ENCODE measurements around the gene AP3B1.
"Not testable (repeated sequence)": the region's sequence is repeated elsewhere in the genome, so short reads cannot be mapped to it uniquely, and the experiment has no call there.

The AP3B1 gene

GRCh38 chr5:78075301-78075700 is 219.2 kb downstream of the AP3B1 start:
- no peaks in the 10 kb centered on the region for H3K4me1 ChIP-seq (ENCODE audit: control insufficient read depth, insufficient read depth, low read length, unreplicated experiment)
- H3K79me2 ChIP-seq (ENCODE audit: control insufficient read depth, insufficient read depth, low read length, unreplicated experiment): no peaks in the 10 kb centered on the region
- H3K27me3 ChIP-seq (ENCODE audit: insufficient read depth, low read length): no peaks in the 10 kb centered on the region
- no peak overlapping the region for H3K4me3 ChIP-seq (ENCODE audit: low read depth, low read length)
- no peaks in the 10 kb centered on the region for H3K36me3 ChIP-seq (ENCODE audit: insufficient read depth, low read length)
- no peak overlapping the region for H3K27ac ChIP-seq (ENCODE audit: low read depth, low read length)
- no peak overlapping the region for H2AFZ ChIP-seq (ENCODE audit: low read length, unreplicated experiment)

DNA sequence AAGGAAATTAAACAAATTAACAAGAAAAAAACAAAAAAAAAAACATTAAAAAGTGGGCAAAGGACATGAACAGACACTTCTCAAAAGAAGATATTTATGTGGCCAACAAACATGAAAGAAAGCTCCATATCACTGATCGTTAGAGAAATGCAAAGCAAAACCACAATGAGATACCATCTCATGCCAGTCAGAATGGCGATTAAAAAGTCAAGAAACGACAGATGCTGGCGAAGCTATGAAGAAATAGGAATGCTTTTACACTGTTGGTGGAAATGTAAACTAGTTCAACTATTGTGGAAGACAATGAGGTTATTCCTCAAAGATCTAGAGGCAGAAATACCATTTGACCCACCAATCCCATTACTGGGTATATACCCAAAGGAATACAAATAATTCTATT is 223.8 kb downstream of the AP3B1 start:
- not testable (repeated sequence) for H3K36me3 ChIP-seq (ENCODE audit: insufficient read depth, low read length); H3K4me3 ChIP-seq (ENCODE audit: low read depth, low read length); H2AFZ ChIP-seq (ENCODE audit: low read length, unreplicated experiment); H3K27ac ChIP-seq (ENCODE audit: low read depth, low read length); H3K27me3 ChIP-seq (ENCODE audit: insufficient read depth, low read length); H3K79me2 ChIP-seq (ENCODE audit: control insufficient read depth, insufficient read depth, low read length, unreplicated experiment); H3K4me1 ChIP-seq (ENCODE audit: control insufficient read depth, insufficient read depth, low read length, unreplicated experiment)

DNA sequence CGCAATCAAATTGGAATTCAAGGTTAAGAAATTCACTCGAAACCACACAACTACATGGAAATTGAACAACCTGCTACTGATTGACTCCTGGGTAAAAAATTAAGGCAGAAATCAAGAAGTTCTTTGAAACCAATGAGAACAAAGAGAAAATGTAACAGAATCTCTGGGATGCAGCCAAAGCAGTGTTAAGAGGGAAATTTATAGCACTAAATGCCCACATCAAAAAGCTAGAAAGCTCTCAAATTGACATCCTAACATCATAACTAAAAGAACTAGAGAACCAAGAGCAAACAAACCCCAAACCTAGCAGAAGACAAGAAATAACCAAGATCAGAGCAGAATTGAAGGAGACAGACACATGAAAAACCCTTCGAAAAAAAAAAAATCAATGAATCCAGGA is 226.9 kb downstream of the AP3B1 start:
- H3K27me3 ChIP-seq (ENCODE audit: insufficient read depth, low read length); H3K79me2 ChIP-seq (ENCODE audit: control insufficient read depth, insufficient read depth, low read length, unreplicated experiment): not testable (repeated sequence)

GRCh38 chr5:78066722-78067121 is 227.8 kb downstream of the AP3B1 start:
- not testable (repeated sequence) for H3K36me3 ChIP-seq (ENCODE audit: insufficient read depth, low read length); H3K4me3 ChIP-seq (ENCODE audit: low read depth, low read length); H3K27me3 ChIP-seq (ENCODE audit: insufficient read depth, low read length); H3K79me2 ChIP-seq (ENCODE audit: control insufficient read depth, insufficient read depth, low read length, unreplicated experiment); H3K27ac ChIP-seq (ENCODE audit: low read depth, low read length); H3K4me1 ChIP-seq (ENCODE audit: control insufficient read depth, insufficient read depth, low read length, unreplicated experiment); H2AFZ ChIP-seq (ENCODE audit: low read length, unreplicated experiment)

More for the DNA sequence above, 226.9 kb downstream of the AP3B1 start:
- not testable (repeated sequence) for H3K4me3 ChIP-seq (ENCODE audit: low read depth, low read length); H3K27ac ChIP-seq (ENCODE audit: low read depth, low read length); H3K4me1 ChIP-seq (ENCODE audit: control insufficient read depth, insufficient read depth, low read length, unreplicated experiment); H2AFZ ChIP-seq (ENCODE audit: low read length, unreplicated experiment); H3K36me3 ChIP-seq (ENCODE audit: insufficient read depth, low read length)

- no peaks in the 10 kb centered on the region for H3K79me2 ChIP-seq (ENCODE audit: control insufficient read depth, insufficient read depth, low read length, unreplicated experiment)
- H3K36me3 ChIP-seq (ENCODE audit: insufficient read depth, low read length): 0 out of 2 replicates have a peak, but pooled peaks cover 5% of the 10 kb centered on the region
- peaks cover 6% of the 10 kb centered on the region for H3K4me1 ChIP-seq (ENCODE audit: control insufficient read depth, insufficient read depth, low read length, unreplicated experiment)
- no peak overlapping the region for H3K27ac ChIP-seq (ENCODE audit: low read depth, low read length)
- H2AFZ ChIP-seq (ENCODE audit: low read length, unreplicated experiment): no peak overlapping the region
- no peak overlapping the region for H3K4me3 ChIP-seq (ENCODE audit: low read depth, low read length)
- no peaks in the 10 kb centered on the region for H3K27me3 ChIP-seq (ENCODE audit: insufficient read depth, low read length)
Observed at GRCh38 chr5:78065663-78066062, 228.8 kb downstream of the AP3B1 start.

DNA sequence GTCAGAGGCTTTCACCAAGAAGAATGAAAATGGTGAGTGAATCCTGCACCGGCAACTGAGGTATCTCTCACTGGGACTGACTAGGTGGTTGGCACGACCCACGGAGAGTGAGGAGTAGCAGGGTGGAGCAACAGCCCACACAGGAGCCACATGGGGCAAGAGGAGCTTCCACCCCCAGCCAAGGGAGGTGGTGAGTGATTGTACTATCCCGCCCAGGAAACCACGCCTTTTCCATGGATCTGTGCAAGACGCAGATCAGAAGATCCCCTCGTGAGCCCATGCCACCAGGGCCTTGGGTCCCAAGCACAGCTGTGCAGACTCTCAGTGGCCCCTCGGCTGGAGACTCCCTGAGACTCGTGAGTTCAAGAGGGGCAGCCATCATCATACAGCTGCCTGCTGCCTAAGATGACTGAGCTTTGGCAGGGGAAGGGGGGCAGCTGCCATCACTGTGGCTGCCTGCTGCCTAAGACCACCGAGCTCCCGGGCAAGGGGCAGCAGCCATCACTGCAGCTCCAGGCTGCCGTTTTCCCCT is 229.5 kb downstream of the AP3B1 start:
- H3K36me3 ChIP-seq (ENCODE audit: insufficient read depth, low read length): 0 out of 2 replicates have a peak, but pooled peaks cover 5% of the 10 kb centered on the region
- no peak overlapping the region for H3K4me3 ChIP-seq (ENCODE audit: low read depth, low read length)
- peaks cover 8% of the 10 kb centered on the region for H3K4me1 ChIP-seq (ENCODE audit: control insufficient read depth, insufficient read depth, low read length, unreplicated experiment)
- no peaks in the 10 kb centered on the region for H3K79me2 ChIP-seq (ENCODE audit: control insufficient read depth, insufficient read depth, low read length, unreplicated experiment)
- H2AFZ ChIP-seq (ENCODE audit: low read length, unreplicated experiment): no peak overlapping the region
- H3K27me3 ChIP-seq (ENCODE audit: insufficient read depth, low read length): no peaks in the 10 kb centered on the region
- no peak overlapping the region for H3K27ac ChIP-seq (ENCODE audit: low read depth, low read length)

DNA sequence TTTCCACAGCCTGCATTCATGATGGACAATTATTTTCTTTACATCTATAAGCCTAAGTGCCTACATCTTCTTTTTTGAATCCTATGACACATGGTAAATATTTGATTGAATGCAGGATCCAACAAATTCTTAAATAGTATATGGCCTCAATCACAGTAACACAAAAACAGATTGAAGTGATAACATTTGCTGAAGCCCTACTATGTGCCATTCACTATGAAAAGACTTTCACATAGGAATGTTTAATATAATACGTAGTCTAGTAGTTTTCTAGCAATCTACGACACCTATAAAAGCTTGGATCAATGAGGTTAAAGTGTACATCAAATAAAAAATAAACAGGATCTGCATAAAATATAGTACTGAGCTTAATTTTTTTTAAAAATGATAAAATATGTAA is 231.0 kb downstream of the AP3B1 start:
- H3K4me3 ChIP-seq (ENCODE audit: low read depth, low read length): no peak overlapping the region
- H3K27ac ChIP-seq (ENCODE audit: low read depth, low read length): no peak overlapping the region
- H3K27me3 ChIP-seq (ENCODE audit: insufficient read depth, low read length): no peaks in the 10 kb centered on the region
- no peak overlapping the region for H2AFZ ChIP-seq (ENCODE audit: low read length, unreplicated experiment)
- H3K36me3 ChIP-seq (ENCODE audit: insufficient read depth, low read length): 0 out of 2 replicates have a peak, but pooled peaks cover 5% of the 10 kb centered on the region
- no peaks in the 10 kb centered on the region for H3K79me2 ChIP-seq (ENCODE audit: control insufficient read depth, insufficient read depth, low read length, unreplicated experiment)
- H3K4me1 ChIP-seq (ENCODE audit: control insufficient read depth, insufficient read depth, low read length, unreplicated experiment): peaks cover 8% of the 10 kb centered on the region

DNA sequence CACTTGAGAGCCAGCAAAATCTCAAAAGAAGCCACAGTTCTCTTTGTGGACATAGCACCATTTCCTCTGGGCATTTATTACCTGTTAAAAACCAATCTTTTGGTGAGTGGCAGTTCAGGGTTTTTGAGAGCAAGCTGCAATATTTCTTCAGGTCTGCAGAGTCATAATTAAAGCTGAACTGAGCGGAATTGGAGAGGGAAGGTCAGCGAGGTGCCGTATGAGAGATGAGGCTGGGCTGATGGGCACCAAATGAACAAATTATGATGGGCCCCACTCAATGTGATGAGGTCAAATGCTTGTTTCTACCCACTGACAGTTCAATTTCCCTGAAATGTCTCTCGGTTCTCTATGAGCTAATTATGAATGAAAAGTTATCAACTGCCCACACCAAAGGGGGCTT is 231.9 kb downstream of the AP3B1 start:
- Histone ChIP-seq H3K4me3 (ENCODE audit: low read depth, low read length) (no peak overlapping the region), H3K4me1 (ENCODE audit: control insufficient read depth, insufficient read depth, low read length, unreplicated experiment) (peaks cover 8% of the 10 kb centered on the region), H3K27me3 (ENCODE audit: insufficient read depth, low read length) (no peaks in the 10 kb centered on the region), H3K79me2 (ENCODE audit: control insufficient read depth, insufficient read depth, low read length, unreplicated experiment) (no peaks in the 10 kb centered on the region), H3K36me3 (ENCODE audit: insufficient read depth, low read length) (0 out of 2 replicates have a peak, but pooled peaks cover 5% of the 10 kb centered on the region), H3K27ac (ENCODE audit: low read depth, low read length) (no peak overlapping the region), H2AFZ (ENCODE audit: low read length, unreplicated experiment) (no peak overlapping the region)

GRCh38 chr5:78060421-78060820 is 234.1 kb downstream of the AP3B1 start:
- H3K27me3 ChIP-seq (ENCODE audit: insufficient read depth, low read length): no peaks in the 10 kb centered on the region

GRCh38 chr5:78058625-78059024 is 235.9 kb downstream of the AP3B1 start:
- H3K36me3 ChIP-seq (ENCODE audit: insufficient read depth, low read length): no peaks in the 10 kb centered on the region
- no peak overlapping the region for H3K27ac ChIP-seq (ENCODE audit: low read depth, low read length)
- no peaks in the 10 kb centered on the region for H3K27me3 ChIP-seq (ENCODE audit: insufficient read depth, low read length)
- no peak overlapping the region for H3K4me3 ChIP-seq (ENCODE audit: low read depth, low read length)
- no peak overlapping the region for H2AFZ ChIP-seq (ENCODE audit: low read length, unreplicated experiment)
- H3K4me1 ChIP-seq (ENCODE audit: control insufficient read depth, insufficient read depth, low read length, unreplicated experiment): peaks cover 8% of the 10 kb centered on the region
- H3K79me2 ChIP-seq (ENCODE audit: control insufficient read depth, insufficient read depth, low read length, unreplicated experiment): no peaks in the 10 kb centered on the region

More at GRCh38 chr5:78060421-78060820, 234.1 kb downstream of the AP3B1 start:
- H3K79me2 ChIP-seq (ENCODE audit: control insufficient read depth, insufficient read depth, low read length, unreplicated experiment): no peaks in the 10 kb centered on the region
- H2AFZ ChIP-seq (ENCODE audit: low read length, unreplicated experiment): no peak overlapping the region
- no peaks in the 10 kb centered on the region for H3K36me3 ChIP-seq (ENCODE audit: insufficient read depth, low read length)
- no peak overlapping the region for H3K27ac ChIP-seq (ENCODE audit: low read depth, low read length)
- H3K4me3 ChIP-seq (ENCODE audit: low read depth, low read length): no peak overlapping the region
- peaks cover 8% of the 10 kb centered on the region for H3K4me1 ChIP-seq (ENCODE audit: control insufficient read depth, insufficient read depth, low read length, unreplicated experiment)

GRCh38 chr5:78056901-78057514 is 237.5 kb downstream of the AP3B1 start:
- no peak overlapping the region for H3K27ac ChIP-seq (ENCODE audit: low read depth, low read length)
- H3K79me2 ChIP-seq (ENCODE audit: control insufficient read depth, insufficient read depth, low read length, unreplicated experiment): no peaks in the 10 kb centered on the region
- no peaks in the 10 kb centered on the region for H3K36me3 ChIP-seq (ENCODE audit: insufficient read depth, low read length)
- no peak overlapping the region for H3K4me3 ChIP-seq (ENCODE audit: low read depth, low read length)
- H2AFZ ChIP-seq (ENCODE audit: low read length, unreplicated experiment): no peak overlapping the region
- no peaks in the 10 kb centered on the region for H3K27me3 ChIP-seq (ENCODE audit: insufficient read depth, low read length)
- H3K4me1 ChIP-seq (ENCODE audit: control insufficient read depth, insufficient read depth, low read length, unreplicated experiment): peaks cover 8% of the 10 kb centered on the region
